Neural crest cell (in vitro differentiated cells): ENCODE measurements around the gene CHST11. TPM values are rescaled to one million over a fixed set of nuclear protein-coding genes. Genes with fewer than 3 reads are reported as not detected.

ENCODE experiments used
- DNase-seq: peaks from one replicate; pipeline ENCODE4 v3.0.0; 2021; ENCODE audit warnings: low read depth, mixed read lengths, low spot score
- H3K27ac Mint-ChIP-seq: one replicate; pipeline ENCODE4 v1.8.0; 2021; ENCODE audit warnings: mild to moderate bottlenecking, mixed read lengths; ENCODE audit not compliant: unreplicated experiment
- H3K27me3 Mint-ChIP-seq: 2 replicates; pipeline ENCODE4 v1.8.0; 2021; ENCODE audit warnings: low read depth, mild to moderate bottlenecking, mixed read lengths
- H3K36me3 Mint-ChIP-seq: 2 replicates; pipeline ENCODE4 v1.8.0; 2021; ENCODE audit warnings: low read depth, mild to moderate bottlenecking, mixed read lengths
- H3K4me1 Mint-ChIP-seq: 2 replicates; pipeline ENCODE4 v1.8.0; 2021; ENCODE audit warnings: mixed read lengths
- H3K4me3 Mint-ChIP-seq: one replicate; pipeline ENCODE4 v1.8.0; 2021; ENCODE audit warnings: mild to moderate bottlenecking, mixed read lengths
- H3K9me3 Mint-ChIP-seq: 2 replicates; pipeline ENCODE4 v1.8.0; 2021; ENCODE audit warnings: mixed read lengths
- total RNA-seq: library from RNA; stranded (reverse); gene quantifications from 2 replicates; pipeline ENCODE4 v1.2.1, GENCODE V29; 2021
- TF ChIP-seq, protein P1 (sequence below): fragments of 200-600 bp; sonication (generic); conservative IDR thresholded peaks from 2 replicates; pipeline ENCODE4 v1.5.0; 2021; ENCODE audit warnings: antibody characterized with exemption, mild to moderate bottlenecking

Gene CHST11
- total RNA-seq, 1 donor from 2014 or later = 10.0 TPM

GRCh38 chr12:104746467-104747088, 289.8 kb downstream of the CHST11 start:
- no peaks in the 10 kb centered on the region for H3K36me3 Mint-ChIP-seq
- H3K27ac Mint-ChIP-seq = no peak overlapping the region
- TF ChIP-seq, protein P1, sequence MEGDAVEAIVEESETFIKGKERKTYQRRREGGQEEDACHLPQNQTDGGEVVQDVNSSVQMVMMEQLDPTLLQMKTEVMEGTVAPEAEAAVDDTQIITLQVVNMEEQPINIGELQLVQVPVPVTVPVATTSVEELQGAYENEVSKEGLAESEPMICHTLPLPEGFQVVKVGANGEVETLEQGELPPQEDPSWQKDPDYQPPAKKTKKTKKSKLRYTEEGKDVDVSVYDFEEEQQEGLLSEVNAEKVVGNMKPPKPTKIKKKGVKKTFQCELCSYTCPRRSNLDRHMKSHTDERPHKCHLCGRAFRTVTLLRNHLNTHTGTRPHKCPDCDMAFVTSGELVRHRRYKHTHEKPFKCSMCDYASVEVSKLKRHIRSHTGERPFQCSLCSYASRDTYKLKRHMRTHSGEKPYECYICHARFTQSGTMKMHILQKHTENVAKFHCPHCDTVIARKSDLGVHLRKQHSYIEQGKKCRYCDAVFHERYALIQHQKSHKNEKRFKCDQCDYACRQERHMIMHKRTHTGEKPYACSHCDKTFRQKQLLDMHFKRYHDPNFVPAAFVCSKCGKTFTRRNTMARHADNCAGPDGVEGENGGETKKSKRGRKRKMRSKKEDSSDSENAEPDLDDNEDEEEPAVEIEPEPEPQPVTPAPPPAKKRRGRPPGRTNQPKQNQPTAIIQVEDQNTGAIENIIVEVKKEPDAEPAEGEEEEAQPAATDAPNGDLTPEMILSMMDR = no peak
- no peak for DNase-seq
- H3K9me3 Mint-ChIP-seq = no peaks in the 10 kb centered on the region
- H3K4me1 Mint-ChIP-seq = peaks cover 58% of the 10 kb centered on the region
- no peak overlapping the region for H3K4me3 Mint-ChIP-seq
- H3K27me3 Mint-ChIP-seq = no peaks in the 10 kb centered on the region

- Mint-ChIP-seq H3K27ac (no peak overlapping the region), H3K27me3 (no peaks in the 10 kb centered on the region), H3K4me3 (no peak overlapping the region), H3K4me1 (peaks cover 60% of the 10 kb centered on the region), H3K36me3 (no peaks in the 10 kb centered on the region), H3K9me3 (no peaks in the 10 kb centered on the region)
- no peak for DNase-seq
- TF ChIP-seq, protein P1 = no peak
Measured at GRCh38 chr12:104747330-104747729, 290.6 kb downstream of the CHST11 start.

- H3K9me3 Mint-ChIP-seq = no peaks in the 10 kb centered on the region
- no peaks in the 10 kb centered on the region for H3K27me3 Mint-ChIP-seq
- TF ChIP-seq, protein P1 = no peak
- H3K4me1 Mint-ChIP-seq = peaks cover 54% of the 10 kb centered on the region
- H3K4me3 Mint-ChIP-seq = no peak overlapping the region
- DNase-seq = no peak
- no peak overlapping the region for H3K27ac Mint-ChIP-seq
- H3K36me3 Mint-ChIP-seq = no peaks in the 10 kb centered on the region
Measured at GRCh38 chr12:104747955-104748354, 291.2 kb downstream of the CHST11 start.

- H3K27me3 Mint-ChIP-seq = no peaks in the 10 kb centered on the region
- H3K9me3 Mint-ChIP-seq = no peaks in the 10 kb centered on the region
- DNase-seq = no peak
- TF ChIP-seq, protein P1 = no peak
- no peaks in the 10 kb centered on the region for H3K36me3 Mint-ChIP-seq
- peaks cover 51% of the 10 kb centered on the region for H3K4me1 Mint-ChIP-seq
- no peak overlapping the region for H3K27ac Mint-ChIP-seq
- H3K4me3 Mint-ChIP-seq = no peak overlapping the region
Measured at GRCh38 chr12:104748356-104748755, 291.6 kb downstream of the CHST11 start.

GRCh38 chr12:104748790-104749189, 292.0 kb downstream of the CHST11 start:
- TF ChIP-seq, protein P1 = no peak
- H3K9me3 Mint-ChIP-seq = no peaks in the 10 kb centered on the region
- no peak overlapping the region for H3K4me3 Mint-ChIP-seq
- DNase-seq = no peak
- H3K27me3 Mint-ChIP-seq = no peaks in the 10 kb centered on the region
- H3K27ac Mint-ChIP-seq = no peak overlapping the region
- no peaks in the 10 kb centered on the region for H3K36me3 Mint-ChIP-seq
- peaks cover 48% of the 10 kb centered on the region for H3K4me1 Mint-ChIP-seq
